Activated CD8-positive, alpha-beta memory T cell treated with anti-CD3 and anti-CD28 coated beads for 24 hours (primary cell): ENCODE measurements around the gene CCDC186.
"Not testable (repeated sequence)": the region's sequence is repeated elsewhere in the genome, so short reads cannot be mapped to it uniquely, and the experiment has no call there.

Experiments used
- DNase-seq: peaks from one replicate; pipeline ENCODE4 v3.0.0-alpha.2; 2020

Gene CCDC186

GRCh38 chr10:114172776-114173602, 1.0 kb downstream of the CCDC186 start:
- DNase-seq: no peak

- no peak for DNase-seq
Measured at GRCh38 chr10:114172216-114172615, 1.8 kb downstream of the CCDC186 start.

GRCh38 chr10:114168450-114169009, 5.5 kb downstream of the CCDC186 start:
- DNase-seq: no peak

- no peak for DNase-seq
Measured at GRCh38 chr10:114167985-114168384, 6.0 kb downstream of the CCDC186 start.

GRCh38 chr10:114166494-114166893, 7.5 kb downstream of the CCDC186 start:
- no peak for DNase-seq

GRCh38 chr10:114166043-114166442, 8.0 kb downstream of the CCDC186 start:
- no peak for DNase-seq

GRCh38 chr10:114163062-114163461, 10.9 kb downstream of the CCDC186 start:
- no peak for DNase-seq

GRCh38 chr10:114157912-114158311, 16.1 kb downstream of the CCDC186 start:
- DNase-seq: no peak

GRCh38 chr10:114151892-114152291, 22.1 kb downstream of the CCDC186 start:
- DNase-seq: no peak

GRCh38 chr10:114151486-114151885, 22.5 kb downstream of the CCDC186 start:
- DNase-seq: no peak

GRCh38 chr10:114149476-114149875, 24.5 kb downstream of the CCDC186 start:
- DNase-seq: not testable (repeated sequence)

- DNase-seq: no peak
Measured at GRCh38 chr10:114143160-114143559, 30.8 kb downstream of the CCDC186 start.

GRCh38 chr10:114142018-114142417, 32.0 kb downstream of the CCDC186 start:
- no peak for DNase-seq

- DNase-seq: not testable (repeated sequence)
Measured at GRCh38 chr10:114140827-114141226, 33.2 kb downstream of the CCDC186 start.

- DNase-seq: no peak
Measured at GRCh38 chr10:114140036-114140435, 34.0 kb downstream of the CCDC186 start.

GRCh38 chr10:114138581-114138980, 35.4 kb downstream of the CCDC186 start:
- no peak for DNase-seq

- DNase-seq: no peak
Measured at GRCh38 chr10:114135476-114135875, 38.5 kb downstream of the CCDC186 start.

- DNase-seq: no peak
Measured at GRCh38 chr10:114131094-114131493, 42.9 kb downstream of the CCDC186 start.

GRCh38 chr10:114121031-114121430, 53.0 kb downstream of the CCDC186 start:
- DNase-seq: no peak

- DNase-seq: no peak
Measured at GRCh38 chr10:114118514-114118913, 55.5 kb downstream of the CCDC186 start.

GRCh38 chr10:114117728-114118127, 56.3 kb downstream of the CCDC186 start:
- DNase-seq: no peak

- no peak for DNase-seq
Measured at GRCh38 chr10:114115661-114116445, 58.1 kb downstream of the CCDC186 start.

- DNase-seq: no peak
Measured at GRCh38 chr10:114110174-114110972, 63.6 kb downstream of the CCDC186 start.
